ENCODE data around the gene MLEC. TPM values are rescaled to one million over a fixed set of nuclear protein-coding genes. Genes with fewer than 3 reads are reported as not detected.

The MLEC gene
- polyA plus RNA-seq, 1 experiment: 34.3 TPM

DNA sequence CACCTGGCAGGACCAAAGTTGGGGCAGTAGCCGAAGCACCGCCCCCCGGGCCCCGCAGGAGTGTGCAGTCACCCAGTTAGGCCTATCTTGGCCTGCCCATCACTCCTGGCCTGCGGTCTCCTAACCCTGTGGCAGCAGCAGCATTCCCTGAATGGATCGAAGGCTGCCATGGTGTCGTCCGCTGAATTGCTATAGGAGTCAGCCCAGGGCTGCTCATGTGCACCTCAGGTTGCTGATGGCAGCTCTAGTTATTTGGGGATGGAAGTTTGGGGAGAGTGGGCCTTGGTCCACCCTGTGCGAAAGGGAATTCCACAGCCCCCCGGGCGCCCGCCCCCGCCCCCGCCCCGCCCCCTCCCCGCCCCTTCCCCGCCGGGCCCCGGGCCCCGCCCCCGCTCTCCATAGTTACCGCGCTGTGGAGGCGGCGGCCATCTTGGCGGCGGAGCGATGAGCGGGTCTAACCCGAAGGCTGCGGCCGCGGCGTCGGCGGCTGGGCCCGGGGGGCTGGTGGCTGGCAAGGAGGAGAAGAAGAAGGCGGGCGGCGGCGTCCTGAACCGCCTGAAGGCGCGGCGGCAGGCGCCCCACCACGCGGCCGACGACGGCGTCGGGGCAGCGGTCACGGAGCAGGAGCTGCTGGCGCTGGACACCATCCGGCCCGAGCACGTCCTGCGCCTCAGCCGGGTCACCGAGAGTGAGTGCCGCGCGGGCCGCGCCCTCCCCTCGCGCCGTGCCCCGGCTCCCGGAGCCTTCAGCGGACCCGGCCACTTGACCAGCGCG lies 23.3 kb downstream of the MLEC start, which contains the start of gene UNC119B:
TSS of gene UNC119B (plus strand) at position 428 of the 774 bp plus-strand sequence. CDS start at position 445, 17 bp downstream.
- Histone ChIP-seq H3K27me3 (ENCODE audit: control insufficient read depth, insufficient read depth, low read length) (no peaks in the 10 kb centered on the region), H3K36me3 (ENCODE audit: control insufficient read depth, insufficient read depth, low read length) (peaks cover 4% of the 10 kb centered on the region; the same call in 1 of the 2 replicates), H3K4me3 (ENCODE audit: low read depth, low read length) (peak within 1 kb of the TSS; percentile 81)
- TF ChIP-seq, protein P1, sequence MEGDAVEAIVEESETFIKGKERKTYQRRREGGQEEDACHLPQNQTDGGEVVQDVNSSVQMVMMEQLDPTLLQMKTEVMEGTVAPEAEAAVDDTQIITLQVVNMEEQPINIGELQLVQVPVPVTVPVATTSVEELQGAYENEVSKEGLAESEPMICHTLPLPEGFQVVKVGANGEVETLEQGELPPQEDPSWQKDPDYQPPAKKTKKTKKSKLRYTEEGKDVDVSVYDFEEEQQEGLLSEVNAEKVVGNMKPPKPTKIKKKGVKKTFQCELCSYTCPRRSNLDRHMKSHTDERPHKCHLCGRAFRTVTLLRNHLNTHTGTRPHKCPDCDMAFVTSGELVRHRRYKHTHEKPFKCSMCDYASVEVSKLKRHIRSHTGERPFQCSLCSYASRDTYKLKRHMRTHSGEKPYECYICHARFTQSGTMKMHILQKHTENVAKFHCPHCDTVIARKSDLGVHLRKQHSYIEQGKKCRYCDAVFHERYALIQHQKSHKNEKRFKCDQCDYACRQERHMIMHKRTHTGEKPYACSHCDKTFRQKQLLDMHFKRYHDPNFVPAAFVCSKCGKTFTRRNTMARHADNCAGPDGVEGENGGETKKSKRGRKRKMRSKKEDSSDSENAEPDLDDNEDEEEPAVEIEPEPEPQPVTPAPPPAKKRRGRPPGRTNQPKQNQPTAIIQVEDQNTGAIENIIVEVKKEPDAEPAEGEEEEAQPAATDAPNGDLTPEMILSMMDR (IDR thresholded peaks at IDR 0.05; ENCODE audit: insufficient read depth, low read depth, low read length): no peak
- ChIA-PET CTCF (interaction anchor here (0.7 to 2.5 kb wide), 11 partner anchors 10 to 127 kb away, joined by 3 to 16 read pairs (median 6); no protein-coding TSS in a partner anchor), POLR2A (no interaction called here)
- DNase-seq (ENCODE audit: low read depth): no peak

DNA sequence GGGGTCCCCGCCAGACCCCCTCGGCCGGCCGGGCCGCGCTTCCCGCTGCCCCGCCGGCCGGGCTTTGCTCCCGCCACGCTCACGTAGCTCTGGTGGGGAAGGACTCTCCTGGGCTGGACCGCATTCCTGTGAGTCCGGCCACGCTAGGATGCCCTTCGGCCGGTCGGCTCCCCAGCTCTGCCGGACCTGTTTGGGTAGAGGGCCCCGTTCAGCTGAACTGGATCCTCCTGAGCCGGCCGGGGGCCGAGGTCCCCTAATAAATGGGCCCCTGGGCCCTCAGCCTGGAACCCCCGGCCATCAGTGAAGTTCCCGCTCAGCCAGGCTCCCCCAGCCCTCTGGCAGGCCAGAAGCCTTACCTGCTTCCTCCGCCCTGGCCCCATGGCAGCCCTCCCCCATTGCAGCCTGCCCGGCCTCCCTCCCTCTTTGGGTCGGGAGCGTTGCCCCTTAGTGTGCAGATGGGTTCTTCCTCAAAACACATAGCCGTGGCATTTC lies 23.9 kb downstream of the MLEC start:
- POLR2A ChIA-PET: no interaction called here
- peaks cover 4% of the 10 kb centered on the region for H3K36me3 ChIP-seq (ENCODE audit: control insufficient read depth, insufficient read depth, low read length)
- peak overlapping the region; percentile 81 for H3K4me3 ChIP-seq (ENCODE audit: low read depth, low read length)
- CTCF ChIA-PET: interaction anchor here (0.7 to 2.5 kb wide), 9 partner anchors 11 to 128 kb away, joined by 3 to 16 read pairs (median 3); no protein-coding TSS in a partner anchor
- DNase-seq (ENCODE audit: low read depth): no peak
- TF ChIP-seq, protein P1 (IDR thresholded peaks at IDR 0.05; ENCODE audit: insufficient read depth, low read depth, low read length): no peak
- no peaks in the 10 kb centered on the region for H3K27me3 ChIP-seq (ENCODE audit: control insufficient read depth, insufficient read depth, low read length)

DNA sequence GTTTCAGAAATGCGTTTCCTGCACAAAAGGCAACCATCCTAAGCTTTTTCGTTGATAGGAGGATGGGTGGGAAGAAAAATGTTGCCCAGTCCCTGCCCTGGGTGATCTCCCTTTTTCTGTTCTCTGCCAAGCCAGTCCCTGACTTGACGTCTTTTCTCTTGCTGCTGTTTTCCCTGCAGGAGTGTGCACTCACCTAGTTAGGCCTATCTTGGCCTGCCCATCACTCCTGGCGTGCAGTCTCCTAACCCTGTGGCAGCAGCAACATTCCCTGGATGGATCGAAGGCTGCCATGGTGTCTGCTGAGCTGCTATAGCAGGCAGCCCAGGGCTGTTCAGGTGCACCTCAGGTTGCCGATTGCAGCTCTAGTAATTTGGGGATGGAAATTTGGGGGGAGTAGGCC lies 24.5 kb downstream of the MLEC start:
- POLR2A ChIA-PET: no interaction called here

DNA sequence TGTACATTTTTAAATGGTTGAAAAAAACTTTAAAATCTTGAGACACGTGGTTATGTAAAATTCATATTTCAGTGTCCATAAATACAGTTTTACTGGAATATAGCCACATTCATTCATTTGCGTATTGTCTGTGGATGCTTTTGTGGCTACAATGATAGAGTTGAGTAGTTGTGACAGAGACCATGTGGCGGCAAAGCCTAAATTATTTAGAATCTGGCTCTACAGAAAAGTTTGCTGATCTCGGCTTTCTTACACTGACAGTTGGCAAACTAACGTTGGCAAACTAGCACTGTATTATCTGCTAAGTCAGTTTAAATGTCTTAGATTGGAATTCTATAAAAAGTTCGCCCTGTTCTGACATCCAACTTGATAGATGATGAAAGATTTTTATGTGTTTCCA lies 25.7 kb downstream of the MLEC start:
- H3K27me3 ChIP-seq (ENCODE audit: control insufficient read depth, insufficient read depth, low read length): no peaks in the 10 kb centered on the region
- DNase-seq (ENCODE audit: low read depth): no peak
- TF ChIP-seq, protein P1 (IDR thresholded peaks at IDR 0.05; ENCODE audit: insufficient read depth, low read depth, low read length): no peak
- CTCF ChIA-PET: interaction anchor here (0.8 to 2.5 kb wide), 3 partner anchors 24 to 132 kb away, joined by 3 to 8 read pairs (median 3); partner anchors contain the start of gene POP5
- H3K4me3 ChIP-seq (ENCODE audit: low read depth, low read length): no peak overlapping the region
- POLR2A ChIA-PET: no interaction called here
- peaks cover 13% of the 10 kb centered on the region for H3K36me3 ChIP-seq (ENCODE audit: control insufficient read depth, insufficient read depth, low read length)

More for the DNA sequence above, 24.5 kb downstream of the MLEC start:
- Histone ChIP-seq H3K36me3 (ENCODE audit: control insufficient read depth, insufficient read depth, low read length) (peaks cover 8% of the 10 kb centered on the region), H3K27me3 (ENCODE audit: control insufficient read depth, insufficient read depth, low read length) (no peaks in the 10 kb centered on the region), H3K4me3 (ENCODE audit: low read depth, low read length) (peak overlapping the region; percentile 81)
- TF ChIP-seq, protein P1 (IDR thresholded peaks at IDR 0.05; ENCODE audit: insufficient read depth, low read depth, low read length): no peak
- CTCF ChIA-PET: interaction anchor here (0.9 to 2.5 kb wide), 6 partner anchors 16 to 131 kb away, joined by 3 to 16 read pairs (median 6); partner anchors contain the start of gene POP5
- DNase-seq (ENCODE audit: low read depth): no peak

DNA sequence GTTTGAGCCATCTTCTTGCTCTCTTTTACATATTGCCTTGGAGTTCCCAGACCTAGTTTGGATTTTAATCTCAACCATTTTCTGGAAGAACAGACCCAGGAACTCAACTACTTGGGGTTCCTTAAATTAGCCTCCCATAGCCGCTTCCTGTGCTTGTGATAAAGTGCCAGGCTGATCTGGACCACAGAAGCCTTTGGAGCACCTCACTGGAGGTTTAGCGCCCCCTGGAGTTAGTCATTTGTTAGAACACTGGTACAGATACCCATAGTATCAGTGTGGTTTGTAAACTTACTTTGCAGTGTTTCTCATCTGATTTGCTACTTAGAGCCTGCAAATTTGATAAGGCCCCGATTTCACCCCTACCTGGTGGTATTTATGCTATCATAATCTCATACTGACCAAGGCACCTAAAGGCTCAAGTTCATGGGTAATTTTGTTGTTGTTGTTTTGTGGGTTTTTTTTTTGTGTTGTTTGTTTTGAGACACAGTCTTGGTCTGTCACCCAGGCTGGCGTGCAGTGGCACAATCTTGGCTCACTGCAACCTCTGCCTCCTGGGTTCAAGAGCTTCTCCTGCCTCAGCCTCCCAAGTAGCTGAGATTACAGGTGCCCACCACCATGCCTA lies 27.0 kb downstream of the MLEC start:
- ChIA-PET CTCF (interaction anchor here (0.6 to 2.3 kb wide), 4 partner anchors 65 to 133 kb away, joined by 3 to 14 read pairs (median 4); partner anchors contain the start of gene POP5), POLR2A (interaction anchor here (0.6 kb wide), 1 partner anchor 64 kb away, joined by 5 read pairs; no protein-coding TSS in a partner anchor)
- H3K4me3 ChIP-seq (ENCODE audit: low read depth, low read length): no peak overlapping the region
- peaks cover 15% of the 10 kb centered on the region for H3K36me3 ChIP-seq (ENCODE audit: control insufficient read depth, insufficient read depth, low read length)
- TF ChIP-seq, protein P1 (IDR thresholded peaks at IDR 0.05; ENCODE audit: insufficient read depth, low read depth, low read length): peak; percentile 86
- DNase-seq (ENCODE audit: low read depth): no peak
- no peaks in the 10 kb centered on the region for H3K27me3 ChIP-seq (ENCODE audit: control insufficient read depth, insufficient read depth, low read length)
